GM12865 (cell line): ENCODE data around the gene GMPPB.

Experiments used
- DNase-seq: peaks from one replicate; pipeline ENCODE4 v3.0.0; 2010; ENCODE audit warnings: low read depth
- H3K4me3 ChIP-seq: 2 replicates; pipeline ENCODE4 v1.5.1; 2011; ENCODE audit warnings: mild to moderate bottlenecking, low read depth, low read length, control low read depth
- TF ChIP-seq, protein P1 (sequence below): IDR thresholded peaks from 2 replicates; pipeline ENCODE4 v1.5.1; 2011; ENCODE audit warnings: low read length, control low read depth, low read depth, inconsistent platforms; ENCODE audit not compliant: insufficient read depth; ENCODE audit errors: missing control alignments

The GMPPB gene

DNA sequence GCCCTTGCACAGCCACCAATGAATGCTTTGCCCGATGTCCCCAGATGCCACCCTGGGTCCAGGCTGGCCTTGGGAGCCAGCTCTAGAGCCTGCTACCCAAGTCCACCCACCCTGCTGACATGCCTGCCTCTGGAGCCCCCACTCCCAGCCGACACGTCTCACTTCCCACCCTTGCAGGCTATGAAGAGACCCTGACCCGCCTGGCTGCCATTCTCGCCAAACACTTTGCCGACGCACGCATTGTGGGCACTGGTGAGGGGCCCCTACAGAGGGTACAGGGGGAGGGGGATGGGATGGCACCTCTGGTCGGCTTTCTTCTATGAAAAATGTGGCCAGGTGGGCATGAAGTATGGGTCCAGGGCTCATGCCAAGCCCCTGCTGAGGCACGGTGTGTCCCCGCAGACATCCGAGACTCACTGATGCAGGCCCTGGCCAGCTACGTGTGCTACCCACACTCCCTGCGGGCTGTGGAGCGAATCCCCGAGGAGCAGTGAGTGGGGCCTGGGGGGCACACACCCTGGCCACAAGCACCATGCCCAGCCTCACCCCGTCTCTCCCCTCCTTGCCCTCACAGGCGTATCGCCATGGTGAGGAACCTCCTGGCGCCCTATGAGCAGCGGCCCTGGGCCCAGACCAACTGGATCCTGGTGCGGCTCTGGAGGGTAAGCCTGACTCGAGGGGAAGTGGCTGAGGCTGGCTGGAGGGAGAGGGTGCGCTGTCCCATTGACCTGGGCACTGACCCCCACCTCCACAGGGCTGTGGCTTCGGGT lies 10.2 kb downstream of the GMPPB start:
- DNase-seq: no peak
- TF ChIP-seq, protein P1, sequence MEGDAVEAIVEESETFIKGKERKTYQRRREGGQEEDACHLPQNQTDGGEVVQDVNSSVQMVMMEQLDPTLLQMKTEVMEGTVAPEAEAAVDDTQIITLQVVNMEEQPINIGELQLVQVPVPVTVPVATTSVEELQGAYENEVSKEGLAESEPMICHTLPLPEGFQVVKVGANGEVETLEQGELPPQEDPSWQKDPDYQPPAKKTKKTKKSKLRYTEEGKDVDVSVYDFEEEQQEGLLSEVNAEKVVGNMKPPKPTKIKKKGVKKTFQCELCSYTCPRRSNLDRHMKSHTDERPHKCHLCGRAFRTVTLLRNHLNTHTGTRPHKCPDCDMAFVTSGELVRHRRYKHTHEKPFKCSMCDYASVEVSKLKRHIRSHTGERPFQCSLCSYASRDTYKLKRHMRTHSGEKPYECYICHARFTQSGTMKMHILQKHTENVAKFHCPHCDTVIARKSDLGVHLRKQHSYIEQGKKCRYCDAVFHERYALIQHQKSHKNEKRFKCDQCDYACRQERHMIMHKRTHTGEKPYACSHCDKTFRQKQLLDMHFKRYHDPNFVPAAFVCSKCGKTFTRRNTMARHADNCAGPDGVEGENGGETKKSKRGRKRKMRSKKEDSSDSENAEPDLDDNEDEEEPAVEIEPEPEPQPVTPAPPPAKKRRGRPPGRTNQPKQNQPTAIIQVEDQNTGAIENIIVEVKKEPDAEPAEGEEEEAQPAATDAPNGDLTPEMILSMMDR: no peak
- no peak overlapping the region for H3K4me3 ChIP-seq

DNA sequence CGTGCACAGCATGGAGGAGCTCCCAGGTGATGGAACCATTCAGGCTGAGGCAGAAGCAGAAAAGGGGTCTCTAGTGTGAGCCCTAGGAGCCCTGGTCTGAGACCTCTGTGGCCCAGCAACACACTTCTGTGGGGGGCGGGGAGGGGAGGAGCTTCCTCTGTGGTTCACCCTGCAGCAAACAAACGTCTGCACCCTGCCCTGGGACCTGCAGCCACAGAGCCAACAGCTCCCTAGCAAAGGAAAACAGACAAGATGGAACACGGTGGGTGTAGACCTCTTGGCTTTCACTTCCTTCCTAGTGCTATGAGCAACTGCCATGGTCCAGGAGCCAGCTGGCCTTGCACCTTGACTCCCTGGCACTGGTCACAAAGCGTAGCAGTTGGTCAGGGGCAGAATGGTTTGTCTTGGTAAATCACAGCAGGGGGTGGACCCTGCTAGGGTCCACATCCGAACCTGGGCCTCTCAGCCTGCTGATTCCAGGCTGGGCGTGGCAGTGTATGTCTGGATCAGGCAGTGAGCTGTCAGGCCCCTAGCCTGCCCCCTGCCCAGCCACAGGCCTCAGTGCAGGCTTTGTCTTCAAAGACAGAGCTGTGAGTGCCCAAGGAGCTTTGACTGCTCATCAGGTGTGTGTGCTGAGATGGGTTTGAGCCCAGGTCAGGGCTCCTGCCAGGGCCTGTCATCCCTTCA lies 11.0 kb downstream of the GMPPB start:
- H3K4me3 ChIP-seq: no peak overlapping the region
- TF ChIP-seq, protein P1: no peak
- no peak for DNase-seq

DNA sequence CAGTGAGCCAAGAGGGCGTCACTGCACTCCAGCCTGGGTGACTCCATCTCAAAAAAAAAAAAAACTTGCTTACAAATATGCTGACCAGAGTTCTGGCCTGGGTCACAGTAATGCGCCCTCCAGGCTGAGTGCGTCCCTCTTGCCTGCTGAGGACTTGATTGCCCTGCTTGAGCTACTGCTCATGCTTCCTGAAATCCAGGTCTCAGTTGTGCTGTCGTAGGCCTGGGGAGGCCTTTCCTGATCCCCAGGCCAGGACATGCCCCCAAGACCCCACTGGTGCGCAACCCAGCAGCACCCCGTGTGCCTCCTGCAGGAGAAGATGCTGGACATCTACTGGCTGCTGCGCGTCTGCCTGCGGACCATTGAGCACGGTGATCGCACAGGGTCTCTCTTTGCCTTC lies 11.6 kb downstream of the GMPPB start:
- no peak for DNase-seq
- TF ChIP-seq, protein P1: no peak
- no peak overlapping the region for H3K4me3 ChIP-seq

DNA sequence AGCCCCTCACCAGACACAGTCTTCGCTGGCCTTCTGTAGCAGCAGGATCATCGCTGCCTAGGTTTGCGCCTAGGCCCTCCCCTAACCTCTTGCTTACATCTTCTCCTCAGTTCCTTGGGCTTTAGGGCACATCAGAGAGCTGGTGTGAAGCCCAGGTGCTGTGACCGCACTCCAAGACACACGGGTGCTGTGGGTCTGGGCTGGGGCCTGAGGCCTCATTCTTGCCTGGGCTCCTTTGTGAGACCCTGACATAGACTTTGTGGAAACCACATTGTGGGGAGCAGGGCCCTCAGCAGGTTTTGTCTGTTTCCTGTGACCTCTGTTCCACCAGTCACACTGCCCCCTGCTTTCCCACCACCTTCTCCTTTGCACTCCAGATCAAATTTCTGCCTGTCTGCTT lies 12.3 kb downstream of the GMPPB start:
- TF ChIP-seq, protein P1: no peak
- DNase-seq: no peak
- H3K4me3 ChIP-seq: no peak overlapping the region

DNA sequence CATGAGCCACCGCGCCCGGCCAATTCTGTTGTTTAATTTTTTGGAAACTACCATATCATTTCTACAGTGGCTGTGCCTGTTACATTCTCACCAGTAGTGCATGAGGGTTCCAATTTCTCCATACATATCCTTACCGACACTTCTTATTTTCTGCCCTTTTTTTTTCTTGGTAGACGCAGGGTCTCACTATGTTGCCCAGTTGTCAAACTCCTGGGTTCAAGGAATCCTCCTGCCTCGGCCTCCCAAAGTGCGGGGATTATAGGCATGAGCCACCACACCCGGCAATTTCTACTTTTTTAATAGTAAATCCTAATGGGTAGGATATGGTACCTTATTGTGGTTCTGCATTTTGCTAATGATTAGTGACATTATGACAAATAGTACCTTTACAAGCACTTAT lies 13.9 kb downstream of the GMPPB start:
- TF ChIP-seq, protein P1: no peak

DNA sequence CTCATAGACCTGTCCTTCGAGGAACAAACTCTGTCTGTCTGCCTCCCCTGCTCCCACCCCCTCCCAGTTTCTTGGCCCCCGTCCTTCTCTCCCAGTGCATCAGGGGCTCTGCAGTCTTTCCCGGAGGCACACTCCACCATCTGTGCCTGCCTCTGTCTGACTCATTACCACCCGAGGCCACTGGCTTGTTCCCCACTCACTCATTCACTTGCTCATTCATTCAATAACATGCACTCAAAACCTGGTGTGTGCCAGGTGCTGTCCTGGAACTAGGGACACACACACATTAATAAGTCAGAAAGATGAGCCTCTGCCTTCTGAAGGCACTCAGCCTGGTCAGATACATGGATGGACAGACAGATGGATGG lies 16.7 kb downstream of the GMPPB start:
- DNase-seq: no peak
- TF ChIP-seq, protein P1: no peak
- no peak overlapping the region for H3K4me3 ChIP-seq

More for the DNA sequence above, 13.9 kb downstream of the GMPPB start:
- DNase-seq: no peak
- H3K4me3 ChIP-seq: no peak overlapping the region
